ENCODE measurements around the gene PCNP.

DNA sequence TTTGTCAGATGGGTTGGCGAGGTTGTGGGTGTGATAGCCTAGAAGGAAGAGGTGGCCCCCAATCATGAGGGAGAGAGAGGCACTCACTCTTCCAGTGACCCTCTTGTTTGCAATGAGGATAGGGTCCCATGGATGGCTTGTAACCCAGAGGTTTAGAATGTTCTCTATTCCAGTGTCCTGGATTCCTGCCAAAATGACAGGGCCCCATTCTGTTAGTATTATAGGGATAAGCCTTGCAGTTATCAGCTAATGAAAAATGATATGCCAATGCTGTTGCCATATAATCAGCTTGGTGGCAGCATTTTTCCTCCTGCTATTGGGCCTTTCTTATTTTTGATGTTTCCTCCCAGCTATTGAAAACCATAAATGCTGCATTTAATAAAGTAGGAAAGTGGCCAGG lies 37.7 kb upstream of the PCNP start:
- TF ChIP-seq POLR2AphosphoS5 (IDR thresholded peaks at IDR 0.05; ENCODE audit: borderline replicate concordance, low read depth, low read length) (no peak), EZH2 (IDR thresholded peaks at IDR 0.05) (no peak)
